GM12878 (cell line): ENCODE data around the gene DYNC1H1. TPM values are rescaled to one million over a fixed set of nuclear protein-coding genes. Genes with fewer than 3 reads are reported as not detected.

Experiments used
- ATAC-seq: fragments of 200-7000 bp; cut with Tn5 transposase; 3 replicates; pipeline ENCODE4 v1.9.1; 2020; ENCODE audit warnings: mild to moderate bottlenecking, moderate library complexity
- BruUV-seq: library from RNA; stranded (reverse); fragments of 400-500 nt; replicated peaks from 2 replicates; lab custom pipeline; 2021; lab: Mats Ljungman, UMichigan
- CTCF ChIA-PET: fragments of 300-600 bp; sonication (Branson Sonifier 250); formaldehyde crosslinking; extraction: SDS; loops from one replicate; lab custom pipeline; 2021; ENCODE audit warnings: inconsistent platforms; lab: Yijun Ruan, JAX
- POLR2A ChIA-PET: fragments of 350-600 bp; formaldehyde crosslinking; extraction: SDS; loops from one replicate; lab custom pipeline; 2021; ENCODE audit warnings: inconsistent platforms; lab: Charles Lee
- RAD21 ChIA-PET: fragments of 300-600 bp; sonication (Branson Sonifier 250); formaldehyde crosslinking; loops from one replicate; lab custom pipeline; 2023; ENCODE audit warnings: antibody characterized with exemption; ENCODE audit not compliant: unreplicated experiment; lab: Charles Lee
- SMC1A ChIA-PET: fragments of 300-600 bp; sonication (Branson Sonifier 250); formaldehyde crosslinking; loops from one replicate; lab custom pipeline; 2023; ENCODE audit not compliant: unreplicated experiment, uncharacterized antibody; lab: Charles Lee
- DNase-seq: peaks from one replicate; pipeline ENCODE4 v3.0.0-alpha.2; 2011; ENCODE audit warnings: low read depth, low spot score
- FAIRE-seq: peaks from 3 replicates; lab custom pipeline; 2011; peaks lifted over from hg19 to GRCh38; lab: Jason Lieb, UNC
- H2AFZ ChIP-seq: 2 replicates; pipeline ENCODE4 v1.6.0; 2011; ENCODE audit warnings: low read depth, low read length, control low read depth; ENCODE audit not compliant: control insufficient read depth
- H3K27ac ChIP-seq: 2 replicates; pipeline ENCODE4 v1.5.1; 2011; ENCODE audit warnings: control low read depth; ENCODE audit not compliant: control insufficient read depth, insufficient read depth
- H3K27me3 ChIP-seq, 2 experiments: replicated peaks in 1 of 2; 2 replicates each; pipeline versions ENCODE4 v1.6.0 to v1.6.1; 2011; ENCODE audit warnings: low read length in 1 of 2; ENCODE audit not compliant: control insufficient read depth in 2 of 2, insufficient read depth in 2 of 2
- H3K36me3 ChIP-seq, 2 experiments: 2 replicates each; pipeline ENCODE4 v1.5.1; 2011; ENCODE audit warnings: low read length in 1 of 2; ENCODE audit not compliant: control insufficient read depth in 2 of 2, insufficient read depth in 2 of 2
- H3K4me1 ChIP-seq: 2 replicates; pipeline ENCODE4 v1.6.1; 2011; ENCODE audit warnings: mild to moderate bottlenecking, low read length, moderate library complexity, mixed read lengths; ENCODE audit not compliant: control insufficient read depth, insufficient read depth
- H3K4me2 ChIP-seq: 2 replicates; pipeline ENCODE4 v1.6.0; 2011; ENCODE audit warnings: control low read depth; ENCODE audit not compliant: control insufficient read depth, insufficient read depth
- H3K4me3 ChIP-seq: fragments of 200-600 bp; sonication (generic); 2 replicates; pipeline ENCODE4 v1.5.1; 2016
- H3K79me2 ChIP-seq: 2 replicates; pipeline ENCODE4 v1.6.0; 2011; ENCODE audit warnings: low read length; ENCODE audit not compliant: control insufficient read depth, insufficient read depth
- H3K9ac ChIP-seq: 2 replicates; pipeline ENCODE4 v1.8.0; 2011; ENCODE audit warnings: low read length, control low read depth, mixed read lengths; ENCODE audit not compliant: control insufficient read depth, insufficient read depth
- H3K9me3 ChIP-seq: replicated peaks from 3 replicates; pipeline ENCODE4 v1.5.1; 2011; ENCODE audit warnings: mild to moderate bottlenecking, low read length; ENCODE audit not compliant: control insufficient read depth, insufficient read depth
- H4K20me1 ChIP-seq: 2 replicates; pipeline ENCODE4 v1.6.0; 2011; ENCODE audit not compliant: control insufficient read depth, insufficient read depth
- CBX3 ChIP-seq: fragments of 200-600 bp; sonication (generic); IDR thresholded peaks from 2 replicates; pipeline ENCODE4 v1.6.1; 2016; ENCODE audit warnings: low read depth, borderline replicate concordance
- CHD4 ChIP-seq: fragments of 200-600 bp; sonication (generic); IDR thresholded peaks from 2 replicates; pipeline ENCODE4 v1.6.1; 2016; ENCODE audit warnings: mild to moderate bottlenecking
- EGR1 ChIP-seq, 2 experiments: IDR thresholded peaks; 1 replicate in 1 of 2; 2 replicates in 1 of 2; pipeline ENCODE4 v1.6.1; 2011 to 2012; ENCODE audit warnings: low read depth in 2 of 2, low read length in 2 of 2, borderline replicate concordance in 1 of 2, mild to moderate bottlenecking in 1 of 2, moderate library complexity in 1 of 2
- KDM1A ChIP-seq: fragments of 200-600 bp; sonication (generic); IDR thresholded peaks from 2 replicates; pipeline ENCODE4 v1.6.1; 2016; ENCODE audit warnings: borderline replicate concordance
- KLF5 ChIP-seq: fragments of 450-650 bp; IDR thresholded peaks from 2 replicates; pipeline ENCODE4 v1.6.1; 2014; ENCODE audit warnings: mild to moderate bottlenecking; ENCODE audit not compliant: partially characterized antibody
- MEF2A ChIP-seq: IDR thresholded peaks from 2 replicates; pipeline ENCODE4 v1.6.1; 2011; ENCODE audit warnings: low read depth, mild to moderate bottlenecking, low read length, moderate library complexity; ENCODE audit not compliant: insufficient read depth
- POLR2AphosphoS2 ChIP-seq: IDR thresholded peaks from 2 replicates; pipeline ENCODE4 v1.6.1; 2011; ENCODE audit warnings: low read depth, mild to moderate bottlenecking, low read length, improper control_type of control experiment, moderate library complexity
- RBBP5 ChIP-seq: fragments of 200-600 bp; sonication (generic); conservative IDR thresholded peaks from 2 replicates; pipeline ENCODE4 v1.6.1; 2016
- SMAD5 ChIP-seq: IDR thresholded peaks from 2 replicates; pipeline ENCODE4 v1.6.1; 2016; ENCODE audit warnings: antibody characterized with exemption, low read depth
- SPI1 ChIP-seq: IDR thresholded peaks from 2 replicates; pipeline ENCODE4 v1.6.1; 2011; ENCODE audit warnings: low read depth, mild to moderate bottlenecking, low read length, moderate library complexity, borderline replicate concordance; ENCODE audit not compliant: insufficient read depth
- TCF12 ChIP-seq: IDR thresholded peaks from 2 replicates; pipeline ENCODE4 v1.6.1; 2011; ENCODE audit warnings: low read depth, mild to moderate bottlenecking, low read length
- ZNF274 ChIP-seq: IDR thresholded peaks from one replicate; pipeline ENCODE4 v1.8.0; 2011; ENCODE audit not compliant: insufficient read length, insufficient read depth
- ZZZ3 ChIP-seq: IDR thresholded peaks from 2 replicates; pipeline ENCODE4 v1.6.1; 2011; ENCODE audit warnings: low read depth; ENCODE audit not compliant: control insufficient read depth, insufficient read length
- WGBS: methylation state at CpG from one replicate; pipeline ENCODE4 v1.1.6; 2016; ENCODE audit warnings: low lambda C conversion rate; ENCODE audit not compliant: insufficient replicate concordance, insufficient coverage; ENCODE audit errors: missing lambda C conversion rate; 5-methylcytosine and 5-hydroxymethylcytosine counted together
- in situ Hi-C: fragments of 300-500 bp; cut with MboI; formaldehyde crosslinking; loops from 9 replicates; pipeline ENCODE4 v1.14.3; 2018; ENCODE audit warnings: mixed read lengths
- intact Hi-C: fragments of 100-400 bp; cut with micrococcal nuclease; formaldehyde crosslinking; loops from one replicate; pipeline ENCODE4 v1.14.2; 2022; ENCODE audit not compliant: unreplicated experiment
- polyA plus RNA-seq, 11 experiments: library from polyadenylated mRNA; depleted of rRNA in 4 of 11; unstranded in 6 of 11; stranded (reverse) in 5 of 11; fragments of >200 nt; fragmentation: Nextera tagmentation in 4 of 11; fragmentation: Illumina TruSeq in 1 of 11; extraction: Ambion mirVana in 4 of 11; extraction: Trizol in 1 of 11; gene quantifications; 1 replicate in 1 of 11; 2 replicates in 10 of 11; pipeline versions ENCODE4 v1.2.1 to v1.2.3, GENCODE V29; 2011 to 2016; ENCODE audit warnings: inconsistent platforms in 2 of 11, missing spikeins in 2 of 11, low read depth in 1 of 11
- total RNA-seq, 4 experiments: library from RNA; depleted of rRNA in 3 of 4; stranded (reverse); fragments of >200 nt in 3 of 4; fragmentation: Illumina TruSeq in 1 of 4; extraction: Trizol in 1 of 4; gene quantifications; 2 replicates each; pipeline versions ENCODE4 v1.2.1 to v1.2.3, GENCODE V29; 2013 to 2021
- TF ChIP-seq, protein P1 (sequence below): fragments of 450-650 bp; conservative IDR thresholded peaks from 2 replicates; pipeline ENCODE4 v1.6.1; 2017; ENCODE audit warnings: mild to moderate bottlenecking, moderate library complexity
- TF ChIP-seq, protein P2 (sequence below): fragments of 450-650 bp; IDR thresholded peaks from 2 replicates; pipeline ENCODE4 v1.6.1; 2016; ENCODE audit warnings: mild to moderate bottlenecking, moderate library complexity, borderline replicate concordance
- TF ChIP-seq, protein P3 (sequence below): fragments of 450-650 bp; formaldehyde crosslinking; IDR thresholded peaks from 2 replicates; pipeline ENCODE4 v1.4.0; 2020; ENCODE audit warnings: mild to moderate bottlenecking, moderate library complexity

Gene DYNC1H1
- total and polyA plus RNA-seq, 10 of the 15 experiments (the other 5 are each of a cell fraction or from before 2014, with no cell fraction given): 38.4 to 291 (median 111) TPM

DNA sequence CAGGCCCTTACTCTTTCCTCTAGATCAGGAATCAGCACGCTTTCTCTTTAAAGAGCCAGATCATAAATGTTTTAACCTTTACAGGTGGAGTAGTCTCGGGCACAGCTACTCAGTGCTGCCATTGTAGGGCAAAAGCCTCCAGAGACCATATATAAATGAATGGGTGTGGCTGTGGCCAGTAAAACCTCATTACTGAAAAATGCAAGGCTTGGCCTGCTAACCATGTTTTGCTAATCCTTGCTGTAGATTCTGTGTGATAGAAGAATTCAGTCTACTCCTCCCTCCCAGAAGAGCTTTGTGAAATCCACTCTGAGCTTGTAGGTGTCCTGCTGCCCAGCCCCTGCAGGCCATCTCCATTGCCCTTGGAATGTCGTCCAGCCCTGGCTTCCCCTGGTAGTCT lies 64.4 kb downstream of the DYNC1H1 start:
- no peak overlapping the region for H3K4me2 ChIP-seq
- no peak overlapping the region for H3K4me3 ChIP-seq
- RAD21 ChIA-PET: interaction anchor here (1.0 kb wide), 1 partner anchor 68 kb away, joined by 3 read pairs; no protein-coding TSS in a partner anchor
- peaks cover 33 to 45% of the 10 kb centered on the region in 2 experiments for H3K36me3 ChIP-seq
- H2AFZ ChIP-seq: no peak overlapping the region
- ATAC-seq (no peak), FAIRE-seq (no peak), DNase-seq (no peak)
- no peaks in the 10 kb centered on the region; the same call in 1 of the 2 replicates for H4K20me1 ChIP-seq
- H3K79me2 ChIP-seq: no peaks in the 10 kb centered on the region
- BruUV-seq: no TSS peak
- SMC1A ChIA-PET: interaction anchor here (0.8 kb wide), 1 partner anchor 9 kb away, joined by 4 read pairs; no protein-coding TSS in a partner anchor
- 97% methylated on average over 3 of the region's 3 CpGs for WGBS
- H3K4me1 ChIP-seq: no peaks in the 10 kb centered on the region
- H3K27ac ChIP-seq: no peak overlapping the region
- H3K27me3 ChIP-seq: no peaks in the 10 kb centered on the region
- H3K9me3 ChIP-seq: no peaks in the 10 kb centered on the region
- POLR2A ChIA-PET: no interaction called here
- H3K9ac ChIP-seq: no peak overlapping the region
- in situ Hi-C loops (no loop called here), intact Hi-C loops (no loop called here)
- CTCF ChIA-PET: no interaction called here
- no peak for TF ChIP-seq EGR1 (IDR thresholded peaks at IDR 0.05; ENCODE audit: borderline replicate concordance in 1 of 2, low read depth in 2 of 2, low read length in 2 of 2)
- no peak for TF ChIP-seq ZNF274
- no peak for TF ChIP-seq SPI1
- no peak for TF ChIP-seq TCF12
- TF ChIP-seq RBBP5: no peak
- TF ChIP-seq, protein P1, sequence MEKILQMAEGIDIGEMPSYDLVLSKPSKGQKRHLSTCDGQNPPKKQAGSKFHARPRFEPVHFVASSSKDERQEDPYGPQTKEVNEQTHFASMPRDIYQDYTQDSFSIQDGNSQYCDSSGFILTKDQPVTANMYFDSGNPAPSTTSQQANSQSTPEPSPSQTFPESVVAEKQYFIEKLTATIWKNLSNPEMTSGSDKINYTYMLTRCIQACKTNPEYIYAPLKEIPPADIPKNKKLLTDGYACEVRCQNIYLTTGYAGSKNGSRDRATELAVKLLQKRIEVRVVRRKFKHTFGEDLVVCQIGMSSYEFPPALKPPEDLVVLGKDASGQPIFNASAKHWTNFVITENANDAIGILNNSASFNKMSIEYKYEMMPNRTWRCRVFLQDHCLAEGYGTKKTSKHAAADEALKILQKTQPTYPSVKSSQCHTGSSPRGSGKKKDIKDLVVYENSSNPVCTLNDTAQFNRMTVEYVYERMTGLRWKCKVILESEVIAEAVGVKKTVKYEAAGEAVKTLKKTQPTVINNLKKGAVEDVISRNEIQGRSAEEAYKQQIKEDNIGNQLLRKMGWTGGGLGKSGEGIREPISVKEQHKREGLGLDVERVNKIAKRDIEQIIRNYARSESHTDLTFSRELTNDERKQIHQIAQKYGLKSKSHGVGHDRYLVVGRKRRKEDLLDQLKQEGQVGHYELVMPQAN: no peak
- TF ChIP-seq, protein P2, sequence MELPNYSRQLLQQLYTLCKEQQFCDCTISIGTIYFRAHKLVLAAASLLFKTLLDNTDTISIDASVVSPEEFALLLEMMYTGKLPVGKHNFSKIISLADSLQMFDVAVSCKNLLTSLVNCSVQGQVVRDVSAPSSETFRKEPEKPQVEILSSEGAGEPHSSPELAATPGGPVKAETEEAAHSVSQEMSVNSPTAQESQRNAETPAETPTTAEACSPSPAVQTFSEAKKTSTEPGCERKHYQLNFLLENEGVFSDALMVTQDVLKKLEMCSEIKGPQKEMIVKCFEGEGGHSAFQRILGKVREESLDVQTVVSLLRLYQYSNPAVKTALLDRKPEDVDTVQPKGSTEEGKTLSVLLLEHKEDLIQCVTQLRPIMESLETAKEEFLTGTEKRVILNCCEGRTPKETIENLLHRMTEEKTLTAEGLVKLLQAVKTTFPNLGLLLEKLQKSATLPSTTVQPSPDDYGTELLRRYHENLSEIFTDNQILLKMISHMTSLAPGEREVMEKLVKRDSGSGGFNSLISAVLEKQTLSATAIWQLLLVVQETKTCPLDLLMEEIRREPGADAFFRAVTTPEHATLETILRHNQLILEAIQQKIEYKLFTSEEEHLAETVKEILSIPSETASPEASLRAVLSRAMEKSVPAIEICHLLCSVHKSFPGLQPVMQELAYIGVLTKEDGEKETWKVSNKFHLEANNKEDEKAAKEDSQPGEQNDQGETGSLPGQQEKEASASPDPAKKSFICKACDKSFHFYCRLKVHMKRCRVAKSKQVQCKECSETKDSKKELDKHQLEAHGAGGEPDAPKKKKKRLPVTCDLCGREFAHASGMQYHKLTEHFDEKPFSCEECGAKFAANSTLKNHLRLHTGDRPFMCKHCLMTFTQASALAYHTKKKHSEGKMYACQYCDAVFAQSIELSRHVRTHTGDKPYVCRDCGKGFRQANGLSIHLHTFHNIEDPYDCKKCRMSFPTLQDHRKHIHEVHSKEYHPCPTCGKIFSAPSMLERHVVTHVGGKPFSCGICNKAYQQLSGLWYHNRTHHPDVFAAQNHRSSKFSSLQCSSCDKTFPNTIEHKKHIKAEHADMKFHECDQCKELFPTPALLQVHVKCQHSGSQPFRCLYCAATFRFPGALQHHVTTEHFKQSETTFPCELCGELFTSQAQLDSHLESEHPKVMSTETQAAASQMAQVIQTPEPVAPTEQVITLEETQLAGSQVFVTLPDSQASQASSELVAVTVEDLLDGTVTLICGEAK: no peak
- no peak for TF ChIP-seq KDM1A
- no peak for TF ChIP-seq SMAD5
- TF ChIP-seq KLF5: no peak
- no peak for TF ChIP-seq POLR2AphosphoS2
- TF ChIP-seq ZZZ3: no peak
- TF ChIP-seq CBX3: no peak
- no peak for TF ChIP-seq MEF2A
- TF ChIP-seq, protein P3, sequence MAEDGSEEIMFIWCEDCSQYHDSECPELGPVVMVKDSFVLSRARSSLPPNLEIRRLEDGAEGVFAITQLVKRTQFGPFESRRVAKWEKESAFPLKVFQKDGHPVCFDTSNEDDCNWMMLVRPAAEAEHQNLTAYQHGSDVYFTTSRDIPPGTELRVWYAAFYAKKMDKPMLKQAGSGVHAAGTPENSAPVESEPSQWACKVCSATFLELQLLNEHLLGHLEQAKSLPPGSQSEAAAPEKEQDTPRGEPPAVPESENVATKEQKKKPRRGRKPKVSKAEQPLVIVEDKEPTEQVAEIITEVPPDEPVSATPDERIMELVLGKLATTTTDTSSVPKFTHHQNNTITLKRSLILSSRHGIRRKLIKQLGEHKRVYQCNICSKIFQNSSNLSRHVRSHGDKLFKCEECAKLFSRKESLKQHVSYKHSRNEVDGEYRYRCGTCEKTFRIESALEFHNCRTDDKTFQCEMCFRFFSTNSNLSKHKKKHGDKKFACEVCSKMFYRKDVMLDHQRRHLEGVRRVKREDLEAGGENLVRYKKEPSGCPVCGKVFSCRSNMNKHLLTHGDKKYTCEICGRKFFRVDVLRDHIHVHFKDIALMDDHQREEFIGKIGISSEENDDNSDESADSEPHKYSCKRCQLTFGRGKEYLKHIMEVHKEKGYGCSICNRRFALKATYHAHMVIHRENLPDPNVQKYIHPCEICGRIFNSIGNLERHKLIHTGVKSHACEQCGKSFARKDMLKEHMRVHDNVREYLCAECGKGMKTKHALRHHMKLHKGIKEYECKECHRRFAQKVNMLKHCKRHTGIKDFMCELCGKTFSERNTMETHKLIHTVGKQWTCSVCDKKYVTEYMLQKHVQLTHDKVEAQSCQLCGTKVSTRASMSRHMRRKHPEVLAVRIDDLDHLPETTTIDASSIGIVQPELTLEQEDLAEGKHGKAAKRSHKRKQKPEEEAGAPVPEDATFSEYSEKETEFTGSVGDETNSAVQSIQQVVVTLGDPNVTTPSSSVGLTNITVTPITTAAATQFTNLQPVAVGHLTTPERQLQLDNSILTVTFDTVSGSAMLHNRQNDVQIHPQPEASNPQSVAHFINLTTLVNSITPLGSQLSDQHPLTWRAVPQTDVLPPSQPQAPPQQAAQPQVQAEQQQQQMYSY (CRISPR knock-in tag): no peak
- TF ChIP-seq CHD4: no peak
